T47D (cell line): ENCODE data around the gene GALNT9.

Source experiments
- DNase-seq, 2 experiments: peaks; one replicate each; pipeline versions ENCODE4 v3.0.0 to v3.0.0-alpha.2; 2011 to 2012; ENCODE audit warnings: low read depth in 1 of 2, low spot score in 1 of 2
- JUND ChIP-seq: IDR thresholded peaks from 2 replicates; pipeline ENCODE4 v1.6.1; 2012; ENCODE audit warnings: low read depth
- in situ Hi-C: cut with HindIII; loops from 2 replicates; pipeline ENCODE4 v1.10.0; 2016; ENCODE audit warnings: low sequenced_read_pairs, low pct_unique_long_range_greater_than_20kb

GALNT9 gene

GRCh38 chr12:132354982-132355680, 25.7 kb upstream of the GALNT9 start:
- TF ChIP-seq JUND, result no peak
- in situ Hi-C loops, result no loop called here
- DNase-seq, result no peak

- no peak for TF ChIP-seq JUND
- no peak for DNase-seq
- in situ Hi-C loops, result no loop called here
These were observed 25.0 kb upstream of the GALNT9 start for GRCh38 chr12:132354211-132354981.

DNA sequence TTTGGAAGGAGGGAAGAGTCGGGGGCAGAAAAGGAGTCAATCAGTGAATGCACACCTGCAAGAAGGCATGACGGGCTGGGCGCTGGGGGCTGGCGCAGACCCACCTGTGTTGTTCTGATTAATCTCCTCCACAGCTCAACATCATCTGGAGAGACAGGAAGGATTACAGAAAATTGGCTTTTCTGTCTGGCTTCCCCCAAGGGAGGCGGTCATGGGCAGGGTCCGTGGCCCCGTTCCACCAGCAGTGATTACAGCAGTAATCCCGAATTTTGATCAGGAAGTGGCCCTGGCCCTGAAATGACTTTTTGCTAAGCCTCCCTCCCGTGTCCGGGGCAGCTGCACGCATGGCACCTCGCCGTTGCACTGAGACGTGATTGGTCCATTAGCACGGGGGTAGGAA, 24.4 kb upstream of the GALNT9 start:
- in situ Hi-C loops, result no loop called here
- DNase-seq, result no peak
- TF ChIP-seq JUND, result no peak

DNA sequence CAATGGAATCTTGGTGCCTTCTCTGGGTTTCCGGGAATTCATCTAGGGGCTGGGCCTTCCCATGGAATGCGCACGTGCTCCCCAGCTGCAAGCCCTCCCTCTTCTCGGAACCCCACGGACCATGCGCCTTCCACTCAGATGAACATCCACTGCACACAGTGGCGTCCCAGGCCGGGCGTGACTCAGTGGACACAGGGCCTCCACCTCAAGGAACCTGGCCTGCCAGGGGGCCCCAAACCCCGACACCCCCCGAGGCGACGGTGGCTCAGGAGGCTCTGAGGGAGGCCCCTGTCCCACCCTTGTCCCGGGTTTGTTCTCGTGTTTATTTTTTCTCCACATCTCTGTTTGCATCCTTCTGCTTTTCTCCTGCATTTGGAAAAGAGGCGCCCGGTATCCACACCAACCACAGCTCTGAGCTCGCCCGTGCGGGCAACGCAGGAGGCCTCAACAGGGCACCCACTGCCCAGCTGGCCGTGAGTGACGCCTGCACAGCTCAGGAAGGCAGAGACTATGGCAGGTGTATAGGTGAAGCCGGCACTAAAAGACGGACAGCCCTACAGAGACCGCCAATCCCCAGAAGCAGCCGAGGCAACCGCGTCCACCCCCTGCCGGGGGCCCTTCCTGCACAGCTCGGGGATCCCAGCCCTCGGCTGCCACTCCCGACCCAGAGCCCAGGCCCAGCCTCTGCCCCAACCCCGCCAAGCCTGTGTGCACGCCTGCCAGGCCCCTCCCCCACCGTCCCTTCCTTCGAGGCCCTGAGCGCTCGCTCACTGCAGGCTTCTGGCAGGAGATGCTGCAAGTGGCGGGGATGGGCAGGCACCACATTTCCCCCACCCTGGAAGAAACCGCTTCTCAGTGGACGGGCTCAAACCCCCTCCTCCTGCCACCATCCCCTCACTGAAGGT, 23.8 kb upstream of the GALNT9 start:
- no peak for TF ChIP-seq JUND
- in situ Hi-C loops, result no loop called here
- DNase-seq, result no peak

DNA sequence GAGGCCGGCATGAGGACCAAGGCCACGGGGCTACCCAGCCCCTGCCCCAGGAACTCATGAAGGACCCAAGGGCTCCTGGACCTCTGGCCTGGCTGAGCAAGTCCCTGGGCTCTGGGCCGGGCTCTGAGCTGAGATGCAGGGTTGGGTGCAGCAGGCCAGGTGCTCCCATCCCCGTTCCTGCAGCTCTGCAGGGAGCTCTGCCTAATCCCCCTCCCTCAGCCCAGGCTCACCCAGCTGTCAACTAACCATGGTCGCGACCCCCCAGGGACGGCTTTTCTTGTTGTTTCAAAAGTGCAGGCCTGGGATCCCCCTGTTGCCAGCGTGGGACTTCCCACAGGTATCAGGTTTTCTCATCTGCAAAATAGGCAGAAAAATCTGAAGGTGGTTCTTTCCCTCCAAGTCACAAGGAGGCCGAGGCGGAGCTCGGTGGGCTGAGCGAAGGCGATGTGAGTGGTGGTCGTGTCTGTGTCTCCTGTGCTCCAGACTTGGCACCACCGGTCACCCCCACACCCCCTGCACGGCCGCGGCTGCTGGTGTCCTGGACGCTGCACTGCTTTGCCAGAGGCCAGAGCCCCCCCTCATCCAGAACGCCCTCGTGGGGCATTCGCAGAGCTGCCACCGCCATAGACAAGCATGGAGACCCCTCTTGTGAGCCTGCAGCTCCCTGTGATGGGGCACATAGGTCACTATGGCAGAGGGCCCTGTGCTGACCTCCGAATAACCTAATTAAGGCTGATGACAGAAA, 22.5 kb upstream of the GALNT9 start:
- in situ Hi-C loops, result no loop called here
- no peak for TF ChIP-seq JUND
- no peak for DNase-seq

DNA sequence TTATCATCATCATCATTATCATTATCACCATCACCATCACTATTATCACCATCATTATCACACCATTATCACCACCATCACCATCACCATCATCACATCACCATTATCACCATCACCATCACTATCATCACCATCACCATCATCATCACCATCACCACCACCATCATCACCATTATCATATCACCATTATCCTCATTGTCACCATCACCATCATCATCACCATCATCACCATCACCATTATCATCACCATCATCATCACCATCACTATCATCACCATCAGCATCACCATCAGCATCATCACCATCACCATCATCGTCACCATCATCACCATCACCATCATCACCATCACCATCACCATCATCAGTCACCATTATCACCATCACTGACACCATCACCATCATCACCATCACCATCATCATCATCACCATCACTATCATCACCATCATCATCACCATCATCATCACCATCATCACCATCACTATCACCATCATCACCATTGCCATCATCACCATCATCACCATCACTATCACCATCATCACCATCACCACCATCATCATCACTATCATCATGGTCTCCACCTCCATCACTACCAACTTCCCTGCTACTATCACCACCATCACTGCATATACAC, 20.2 kb upstream of the GALNT9 start:
- in situ Hi-C loops, result no loop called here
- no peak for TF ChIP-seq JUND
- no peak for DNase-seq

- no peak for DNase-seq
- no peak for TF ChIP-seq JUND
- in situ Hi-C loops, result no loop called here
These were observed 18.8 kb upstream of the GALNT9 start for GRCh38 chr12:132348176-132348575.

DNA sequence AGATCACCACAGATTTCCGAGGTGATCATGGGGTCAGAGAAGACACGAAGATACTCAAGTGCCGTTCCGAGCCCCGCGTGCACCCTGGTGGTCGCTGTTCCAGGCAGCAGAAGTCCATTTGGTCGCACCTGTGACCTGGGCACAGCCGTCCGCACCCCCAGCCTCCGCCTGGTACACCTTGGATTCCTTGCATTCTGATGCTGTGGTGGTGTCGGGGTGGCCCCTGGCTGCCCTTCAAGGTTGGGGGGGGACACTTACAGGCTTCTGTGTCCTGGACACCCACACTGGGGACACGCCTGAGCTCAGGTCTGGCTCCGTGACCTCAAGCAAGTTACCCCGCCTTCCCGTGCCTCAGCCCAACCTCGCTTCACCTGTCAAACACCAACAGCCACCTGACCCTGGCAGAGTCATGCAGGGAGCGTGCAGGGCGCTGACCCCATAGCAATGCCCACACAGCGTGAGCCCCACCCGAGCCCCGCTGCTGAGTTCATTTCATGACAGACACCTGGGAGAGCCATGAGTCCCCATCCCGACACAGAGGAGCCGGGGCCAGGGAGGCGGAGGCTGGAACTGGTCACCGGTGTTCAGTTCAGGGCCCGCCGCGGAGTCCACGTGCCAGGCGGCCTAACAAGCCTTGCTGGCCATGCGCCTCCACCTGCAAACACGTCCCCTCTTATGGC, 17.9 kb upstream of the GALNT9 start:
- TF ChIP-seq JUND, result no peak
- no peak for DNase-seq
- in situ Hi-C loops, result no loop called here

DNA sequence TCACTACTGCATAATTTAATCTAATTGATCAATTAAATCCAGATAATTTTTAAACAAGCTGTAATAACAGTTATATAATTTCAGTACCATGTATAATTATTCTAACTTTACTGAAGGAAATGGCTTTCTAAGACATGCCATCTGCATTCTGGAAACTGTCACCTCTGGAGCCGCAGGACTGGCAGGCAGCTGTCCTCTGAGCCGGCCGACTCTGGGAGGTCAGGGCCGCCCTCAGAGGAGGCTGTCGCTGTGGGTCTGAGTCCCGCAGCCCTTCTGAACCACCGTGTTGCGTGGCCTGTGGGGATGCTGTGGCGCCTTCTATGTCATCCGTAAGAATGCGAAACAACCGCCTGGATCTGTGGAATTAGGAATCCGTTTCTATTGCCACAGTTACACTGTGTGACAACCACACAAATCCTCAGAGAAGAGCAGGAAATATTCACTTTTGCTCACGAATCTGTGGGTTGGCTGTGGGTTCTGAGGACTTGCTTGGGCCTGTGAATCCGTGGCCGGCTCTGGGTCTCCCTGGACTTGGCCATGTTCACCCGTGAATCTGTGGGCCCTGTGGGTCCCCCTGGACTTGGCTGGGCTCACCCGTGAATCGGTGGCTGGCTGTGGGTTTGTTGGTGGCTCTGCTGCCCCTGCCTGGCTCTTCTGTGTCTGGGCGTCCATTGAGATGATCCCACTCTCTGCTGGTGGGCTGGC, 17.2 kb upstream of the GALNT9 start:
- in situ Hi-C loops, result no loop called here
- no peak for DNase-seq
- TF ChIP-seq JUND, result no peak

DNA sequence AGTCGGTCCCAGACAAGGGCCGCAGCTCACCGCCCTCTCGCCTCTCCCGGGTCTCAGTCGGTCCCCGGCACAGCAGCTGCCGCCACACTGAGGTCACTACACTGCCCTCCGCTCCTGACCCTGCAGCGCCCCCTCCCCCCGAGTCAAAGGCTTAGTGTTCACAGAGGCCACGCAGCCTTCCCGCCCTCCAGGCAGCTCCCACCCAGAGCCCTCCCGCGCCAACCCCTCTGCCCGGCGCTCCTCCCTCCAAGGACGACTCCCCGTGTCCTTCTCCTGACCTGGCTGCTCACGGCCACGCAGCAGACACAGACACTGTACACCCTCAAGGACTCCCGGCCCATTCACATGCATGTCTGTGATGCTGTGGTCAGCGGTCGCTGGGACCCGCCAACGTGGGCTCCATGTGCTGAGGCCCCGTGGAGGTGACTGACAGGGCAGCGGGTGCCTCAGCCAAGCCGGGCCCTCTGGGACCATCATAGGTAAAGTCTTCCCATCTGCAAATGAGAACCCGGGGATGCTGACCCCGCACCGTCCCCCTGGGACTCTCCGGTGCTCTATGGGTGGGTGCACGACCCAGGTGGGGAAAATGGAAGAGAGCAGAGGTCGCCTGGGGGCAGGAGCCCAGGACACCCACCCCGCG, 16.3 kb upstream of the GALNT9 start:
- DNase-seq, result no peak
- TF ChIP-seq JUND, result no peak
- in situ Hi-C loops, result no loop called here
